ENCODE results near the gene PLCE1.

GRCh38 chr10:94027197-94027596, 33.5 kb downstream of the PLCE1 start:
- TF ChIP-seq CTCF (conservative IDR thresholded peaks at IDR 0.05; ENCODE audit: low read length) (no peak), EZH2phosphoT487 (IDR thresholded peaks at IDR 0.05; ENCODE audit: borderline replicate concordance) (no peak)
